HG03439 (cell line): ENCODE data around the gene PTPRU.

ENCODE experiments used
- ATAC-seq: cut with Tn5 transposase; IDR thresholded peaks from one replicate; pipeline ENCODE4 v1.9.1; 2021; ENCODE audit warnings: mild to moderate bottlenecking, moderate library complexity; ENCODE audit not compliant: unreplicated experiment

Gene PTPRU

GRCh38 chr1:29264773-29265389 is 28.6 kb downstream of the PTPRU start:
- no peak for ATAC-seq

- ATAC-seq: no peak
Measured at GRCh38 chr1:29266912-29267311, 30.6 kb downstream of the PTPRU start.

- no peak for ATAC-seq
Measured at GRCh38 chr1:29267321-29268070, 31.2 kb downstream of the PTPRU start.

DNA sequence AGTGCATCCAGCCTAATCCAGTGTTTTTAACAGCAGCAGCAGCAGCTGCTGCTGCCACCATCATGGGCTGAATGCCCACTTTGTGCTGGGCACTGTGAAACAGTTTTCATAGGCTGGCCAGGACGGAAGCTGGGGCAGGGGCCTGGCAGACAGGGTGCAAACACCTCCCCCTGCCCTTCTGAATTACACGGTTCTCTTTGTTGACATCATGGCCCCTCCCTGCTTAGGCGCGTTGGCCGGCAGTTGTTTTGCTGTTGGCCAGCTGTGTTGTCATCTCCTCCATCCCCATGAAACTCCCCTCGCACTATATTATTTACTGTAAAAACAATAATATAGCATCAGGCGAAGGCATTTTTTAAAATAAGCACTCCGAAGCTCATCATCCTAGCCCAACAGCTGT is 33.1 kb downstream of the PTPRU start:
- ATAC-seq: no peak

DNA sequence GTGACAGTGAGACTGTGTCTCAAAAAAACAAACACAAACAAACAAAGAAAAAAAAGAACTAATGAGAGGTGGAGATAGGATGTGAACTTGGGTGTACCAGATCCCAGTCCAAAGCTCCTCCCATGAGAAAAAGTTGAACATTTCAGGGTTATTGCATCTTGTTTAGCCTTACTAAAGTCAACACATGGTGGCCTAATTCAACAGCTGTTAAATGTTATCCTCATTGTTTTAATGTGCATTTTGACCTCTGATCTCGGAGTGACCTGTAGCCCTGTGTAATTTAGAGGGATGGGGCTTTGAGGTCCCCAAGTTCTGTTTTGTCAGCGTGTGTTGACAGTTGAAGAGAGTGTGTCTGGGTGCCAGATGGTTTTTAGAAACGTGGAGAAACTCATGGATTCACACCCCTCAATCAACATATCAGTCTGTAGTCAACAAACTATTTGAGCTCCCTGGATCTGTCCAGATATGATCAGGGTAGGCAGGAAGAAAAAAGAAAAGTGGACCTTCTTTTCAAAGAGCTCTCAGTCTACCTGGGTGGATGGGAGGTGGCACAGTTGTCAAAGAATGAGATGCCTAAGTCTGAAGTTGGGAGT is 34.7 kb downstream of the PTPRU start:
- ATAC-seq: no peak

DNA sequence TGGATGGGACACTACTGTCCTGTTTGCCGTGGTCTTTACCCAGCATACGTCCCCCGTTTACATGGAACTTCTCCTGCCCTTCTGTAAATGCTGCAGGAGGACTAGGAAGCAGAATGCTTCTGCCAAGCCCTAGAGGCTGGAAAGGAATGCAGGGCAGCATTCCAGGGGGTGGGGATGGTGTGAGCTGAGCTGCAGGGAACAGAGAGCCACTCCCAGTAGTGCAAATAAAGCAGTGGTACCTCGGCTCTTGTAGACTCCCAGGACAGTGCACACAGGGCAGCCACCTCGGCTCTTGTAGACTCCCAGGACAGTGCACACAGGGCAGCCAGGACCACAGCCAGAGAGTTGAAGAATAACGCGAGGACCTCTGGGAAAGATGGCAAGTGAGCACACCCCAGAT is 35.4 kb downstream of the PTPRU start:
- no peak for ATAC-seq

- no peak for ATAC-seq
Measured at GRCh38 chr1:29272147-29272907, 36.0 kb downstream of the PTPRU start.

DNA sequence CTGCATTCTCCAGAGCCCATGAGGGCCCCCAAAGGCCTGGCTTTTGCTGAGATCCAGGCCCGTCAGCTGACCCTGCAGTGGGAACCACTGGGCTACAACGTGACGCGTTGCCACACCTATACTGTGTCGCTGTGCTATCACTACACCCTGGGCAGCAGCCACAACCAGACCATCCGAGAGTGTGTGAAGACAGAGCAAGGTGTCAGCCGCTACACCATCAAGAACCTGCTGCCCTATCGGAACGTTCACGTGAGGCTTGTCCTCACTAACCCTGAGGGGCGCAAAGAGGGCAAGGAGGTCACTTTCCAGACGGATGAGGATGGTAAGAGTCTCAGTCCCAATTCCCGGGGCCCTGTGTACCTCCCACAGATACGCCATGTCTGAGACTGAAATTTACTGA is 39.1 kb downstream of the PTPRU start:
- ATAC-seq: no peak

DNA sequence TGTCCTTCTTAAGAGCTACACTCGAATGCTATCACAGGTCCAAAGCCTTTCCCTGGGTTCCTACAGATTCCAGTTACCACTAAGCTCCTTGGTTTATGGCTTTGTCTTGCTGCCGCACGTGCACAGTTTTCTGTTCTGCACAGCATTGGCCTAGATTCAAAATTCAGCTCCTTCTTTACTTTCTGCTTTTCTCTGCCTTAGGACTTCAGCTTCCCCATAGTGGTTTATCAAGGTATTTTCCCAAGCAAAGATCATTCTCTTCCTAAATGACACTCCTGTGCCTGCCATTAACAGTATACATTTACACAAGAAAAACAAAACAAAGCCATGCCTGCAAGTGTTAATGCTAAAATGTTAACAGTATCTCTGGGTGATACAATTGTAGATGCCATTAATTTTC is 41.8 kb downstream of the PTPRU start:
- ATAC-seq: no peak

DNA sequence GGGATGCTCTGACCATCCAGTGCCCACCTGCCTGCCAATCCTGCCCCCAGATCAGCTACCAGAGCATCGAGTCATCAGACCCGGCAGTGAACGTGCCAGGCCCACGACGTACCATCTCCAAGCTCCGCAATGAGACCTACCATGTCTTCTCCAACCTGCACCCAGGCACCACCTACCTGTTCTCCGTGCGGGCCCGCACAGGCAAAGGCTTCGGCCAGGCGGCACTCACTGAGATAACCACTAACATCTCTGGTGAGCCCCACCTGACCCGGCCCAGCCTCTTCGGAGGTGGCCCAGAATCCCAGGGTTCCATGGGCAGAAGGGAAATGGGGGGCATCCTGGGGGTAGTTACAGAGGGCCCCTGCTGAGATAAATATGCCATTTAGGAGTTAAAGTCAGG is 43.1 kb downstream of the PTPRU start:
- no peak for ATAC-seq

DNA sequence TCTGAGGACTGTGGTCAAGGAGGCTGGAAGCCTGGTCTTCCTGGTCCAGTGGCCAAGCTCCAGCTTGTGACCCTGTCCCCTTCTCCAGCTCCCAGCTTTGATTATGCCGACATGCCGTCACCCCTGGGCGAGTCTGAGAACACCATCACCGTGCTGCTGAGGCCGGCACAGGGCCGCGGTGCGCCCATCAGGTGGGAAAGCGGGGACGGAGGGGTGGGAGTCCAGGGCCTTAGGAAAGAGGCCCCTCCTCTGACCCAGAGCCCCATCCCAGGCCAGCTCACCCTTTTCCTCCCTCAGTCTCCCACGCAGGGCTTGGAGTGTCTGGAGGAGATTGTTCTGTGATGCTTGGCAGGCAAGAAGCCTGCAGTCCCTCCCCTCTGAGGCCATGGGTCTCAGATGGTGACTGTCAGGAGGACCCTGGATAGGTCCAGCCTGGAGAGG is 43.6 kb downstream of the PTPRU start:
- ATAC-seq: no peak

- ATAC-seq: no peak
Measured at GRCh38 chr1:29280409-29281131, 44.2 kb downstream of the PTPRU start.

DNA sequence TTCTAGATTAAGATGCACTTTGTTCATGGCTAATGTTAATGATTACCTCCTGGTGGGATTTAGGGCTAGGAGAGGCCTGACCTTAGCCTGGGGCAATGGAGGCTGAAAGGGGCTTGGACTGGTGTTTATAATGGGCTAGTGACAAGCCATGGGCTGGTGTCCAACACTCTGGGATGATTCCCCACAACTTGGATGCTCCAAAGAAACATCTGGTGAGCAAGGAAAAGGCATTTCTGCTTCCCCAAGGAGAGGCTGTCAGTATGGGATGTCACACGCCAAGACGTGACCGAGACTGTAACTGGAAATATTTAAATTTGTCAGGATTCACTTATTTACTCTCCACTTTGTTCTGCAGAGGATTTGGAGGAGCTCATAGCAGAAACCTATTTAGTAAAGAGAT is 45.2 kb downstream of the PTPRU start:
- no peak for ATAC-seq

- ATAC-seq: no peak
Measured at GRCh38 chr1:29282135-29282923, 46.0 kb downstream of the PTPRU start.

- ATAC-seq: no peak
Measured at GRCh38 chr1:29282924-29283803, 46.8 kb downstream of the PTPRU start.

- no peak for ATAC-seq
Measured at GRCh38 chr1:29283804-29284195, 47.5 kb downstream of the PTPRU start.

DNA sequence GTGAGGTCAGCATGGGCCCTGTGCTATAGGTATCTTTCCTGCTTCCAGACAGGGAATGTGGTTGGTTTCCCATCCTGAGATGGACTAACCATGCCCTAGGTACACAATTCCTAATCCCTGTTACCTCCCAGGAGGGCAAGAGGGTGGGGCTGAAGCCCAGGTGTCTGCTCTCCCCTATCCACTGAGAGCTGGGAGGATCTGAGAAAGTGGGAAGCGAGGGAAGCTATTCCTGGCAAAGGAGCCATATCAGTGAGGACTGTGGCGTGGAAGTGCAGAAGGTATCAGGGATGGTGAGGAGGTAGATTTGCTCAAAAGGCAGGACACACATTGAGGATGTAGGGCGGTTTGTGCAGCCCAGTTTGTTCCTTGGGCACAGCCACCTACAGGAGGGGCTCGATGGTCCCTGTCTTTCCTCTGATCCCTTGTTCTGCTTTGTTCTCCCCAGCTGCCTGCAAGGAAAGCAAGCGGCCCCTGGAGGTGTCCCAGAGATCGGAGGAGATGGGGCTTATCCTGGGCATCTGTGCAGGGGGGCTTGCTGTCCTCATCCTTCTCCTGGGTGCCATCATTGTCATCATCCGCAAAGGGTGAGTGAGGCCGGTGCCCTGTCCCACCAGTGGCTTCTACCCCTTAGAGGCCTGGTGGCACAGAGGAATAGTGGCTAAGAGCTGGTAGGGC is 48.1 kb downstream of the PTPRU start:
- no peak for ATAC-seq

- ATAC-seq: no peak
Measured at GRCh38 chr1:29284961-29285560, 48.7 kb downstream of the PTPRU start.
